IMR-90 (cell line): Measurements from ENCODE around the gene CFDP1. TPM values are rescaled to one million over a fixed set of nuclear protein-coding genes. Genes with fewer than 3 reads are reported as not detected.

ENCODE experiments used
- ATAC-seq: fragments of 200-7000 bp; cut with Tn5 transposase; 2 replicates; pipeline ENCODE4 v1.9.1; 2020; ENCODE audit warnings: low read depth, mild to moderate bottlenecking, moderate library complexity
- BruUV-seq: library from RNA; stranded (reverse); fragments of 400-500 nt; replicated peaks from 2 replicates; lab custom pipeline; 2021; lab: Mats Ljungman, UMichigan
- CTCF ChIA-PET: fragments of 300-600 bp; formaldehyde crosslinking; extraction: SDS; loops from one replicate; lab custom pipeline; 2021; ENCODE audit warnings: antibody characterized with exemption; lab: Yijun Ruan, JAX
- POLR2A ChIA-PET: fragments of 300-600 bp; sonication (Branson Sonifier 250); formaldehyde crosslinking; loops from one replicate; lab custom pipeline; 2022; ENCODE audit warnings: antibody characterized with exemption; ENCODE audit not compliant: unreplicated experiment; lab: Charles Lee
- DNase-seq: peaks from one replicate; pipeline ENCODE4 v3.0.0; 2013
- H2AFZ ChIP-seq: replicated peaks from 2 replicates; pipeline ENCODE3; 2013; ENCODE audit warnings: low read length, mild to moderate bottlenecking; ENCODE audit not compliant: poor library complexity
- H2AK5ac ChIP-seq: 2 replicates; pipeline ENCODE4 v1.6.1; 2013; ENCODE audit warnings: low read depth, low read length, inconsistent platforms
- H2AK9ac ChIP-seq: replicated peaks from 2 replicates; pipeline ENCODE3; 2013; ENCODE audit warnings: mild to moderate bottlenecking, low read depth, low read length, moderate library complexity; ENCODE audit not compliant: poor library complexity
- H2BK120ac ChIP-seq: 2 replicates; pipeline ENCODE4 v1.6.1; 2013; ENCODE audit warnings: low read depth, low read length, inconsistent platforms
- H2BK15ac ChIP-seq: 3 replicates; pipeline ENCODE4 v1.6.1; 2013; ENCODE audit warnings: low read depth, low read length, inconsistent platforms
- H2BK20ac ChIP-seq: 2 replicates; pipeline ENCODE4 v1.6.1; 2013; ENCODE audit warnings: low read depth, mild to moderate bottlenecking, inconsistent platforms, low read length, moderate library complexity
- H2BK5ac ChIP-seq: 2 replicates; pipeline ENCODE4 v1.6.1; 2013; ENCODE audit warnings: mild to moderate bottlenecking, low read depth, low read length, inconsistent platforms; ENCODE audit not compliant: poor library complexity, severe bottlenecking
- H3K14ac ChIP-seq: replicated peaks from 2 replicates; pipeline ENCODE4 v1.6.1; 2013; ENCODE audit warnings: low read depth, low read length, inconsistent platforms
- H3K18ac ChIP-seq: 2 replicates; pipeline ENCODE4 v1.6.1; 2013; ENCODE audit warnings: low read depth, low read length, control low read depth
- H3K23ac ChIP-seq: 2 replicates; pipeline ENCODE4 v1.6.1; 2013; ENCODE audit warnings: low read depth, low read length, inconsistent platforms
- H3K27ac ChIP-seq: 2 replicates; pipeline ENCODE4 v1.5.1; 2013; ENCODE audit warnings: mild to moderate bottlenecking, control low read depth, low read length; ENCODE audit not compliant: insufficient read depth
- H3K27me3 ChIP-seq: 2 replicates; pipeline ENCODE4 v1.6.1; 2013; ENCODE audit warnings: low read length; ENCODE audit not compliant: control insufficient read depth, insufficient read depth
- H3K36me3 ChIP-seq: 2 replicates; pipeline ENCODE4 v1.6.1; 2013; ENCODE audit warnings: low read length, mixed read lengths; ENCODE audit not compliant: control insufficient read depth, insufficient read depth
- H3K4ac ChIP-seq: 2 replicates; pipeline ENCODE4 v1.6.1; 2013; ENCODE audit warnings: low read depth, low read length, inconsistent platforms
- H3K4me1 ChIP-seq: 2 replicates; pipeline ENCODE4 v1.6.1; 2013; ENCODE audit warnings: low read length, mixed read lengths; ENCODE audit not compliant: control insufficient read depth, insufficient read depth
- H3K4me2 ChIP-seq: 2 replicates; pipeline ENCODE4 v1.6.1; 2013; ENCODE audit warnings: low read depth, mild to moderate bottlenecking, control low read depth, low read length, moderate library complexity
- H3K4me3 ChIP-seq: 2 replicates; pipeline ENCODE4 v1.5.1; 2013; ENCODE audit warnings: low read depth, mild to moderate bottlenecking, control low read depth, low read length, moderate library complexity; ENCODE audit not compliant: insufficient read depth
- H3K56ac ChIP-seq: 2 replicates; pipeline ENCODE4 v1.6.1; 2013; ENCODE audit warnings: low read length, inconsistent platforms; ENCODE audit not compliant: insufficient read depth; ENCODE audit errors: extremely low read depth
- H3K79me1 ChIP-seq, 2 experiments: 2 replicates each; pipeline ENCODE4 v1.6.1; 2013; ENCODE audit warnings: low read length in 2 of 2, inconsistent platforms in 1 of 2, low read depth in 1 of 2
- H3K9ac ChIP-seq: 2 replicates; pipeline ENCODE4 v1.6.1; 2013; ENCODE audit warnings: low read depth, low read length, control low read depth
- H3K9me1 ChIP-seq: 2 replicates; pipeline ENCODE4 v1.6.1; 2013; ENCODE audit warnings: low read length, inconsistent platforms; ENCODE audit not compliant: insufficient read depth
- H3K9me3 ChIP-seq: 2 replicates; pipeline ENCODE4 v1.6.1; 2013; ENCODE audit warnings: low read length; ENCODE audit not compliant: control insufficient read depth, insufficient read depth
- H4K20me1 ChIP-seq: 2 replicates; pipeline ENCODE4 v1.6.1; 2013; ENCODE audit warnings: low read length, inconsistent platforms; ENCODE audit not compliant: insufficient read depth
- H4K5ac ChIP-seq: 2 replicates; pipeline ENCODE4 v1.6.1; 2013; ENCODE audit warnings: mild to moderate bottlenecking, low read depth, low read length, control low read depth
- H4K8ac ChIP-seq, 2 experiments: 2 replicates each; pipeline ENCODE4 v1.6.1; 2013; ENCODE audit warnings: low read depth in 2 of 2, low read length in 2 of 2, control low read depth in 1 of 2, inconsistent platforms in 1 of 2
- H4K91ac ChIP-seq: 2 replicates; pipeline ENCODE4 v1.6.1; 2013; ENCODE audit warnings: low read depth, low read length, inconsistent platforms; ENCODE audit not compliant: insufficient read depth
- FOS ChIP-seq: fragments of 150-350 bp; IDR thresholded peaks from 2 replicates; pipeline ENCODE4 v1.6.1; 2016; ENCODE audit warnings: low read depth, low read length
- MXI1 ChIP-seq: IDR thresholded peaks from 2 replicates; pipeline ENCODE4 v1.6.1; 2012; ENCODE audit warnings: low read depth, mild to moderate bottlenecking, low read length, moderate library complexity, borderline replicate concordance
- WGBS, 2 experiments: methylation state at CpG; one replicate each; pipeline versions ENCODE4 v1.1.5 to v1.1.7; 2013; ENCODE audit warnings: missing lambda C conversion rate in 2 of 2; ENCODE audit not compliant: insufficient read length in 1 of 2; ENCODE audit errors: extremely low coverage in 2 of 2; 5-methylcytosine and 5-hydroxymethylcytosine counted together
- dilution Hi-C: fragments of 300-500 bp; cut with HindIII; formaldehyde crosslinking; loops from one replicate; pipeline ENCODE4 v1.14.3; 2018; ENCODE audit warnings: low sequenced_read_pairs; ENCODE audit not compliant: unreplicated experiment
- in situ Hi-C: fragments of 300-500 bp; cut with MboI; formaldehyde crosslinking; loops from 3 replicates; pipeline ENCODE4 v1.14.3; 2019; ENCODE audit warnings: low sequenced_read_pairs, inconsistent platforms, mixed read lengths
- intact Hi-C: fragments of 100-400 bp; cut with micrococcal nuclease; formaldehyde crosslinking; loops from 2 replicates; pipeline ENCODE4 v1.10.0; 2022
- polyA plus RNA-seq, 3 experiments: library from polyadenylated mRNA; depleted of rRNA; stranded (reverse); fragments of >200 nt; gene quantifications; 2 replicates each; pipeline ENCODE4 v1.2.3, GENCODE V29; 2012; ENCODE audit warnings: low replicate concordance in 1 of 3
- total RNA-seq: library from RNA; depleted of rRNA; stranded (reverse); fragments of >200 nt; gene quantifications from 2 replicates; pipeline ENCODE4 v1.2.3, GENCODE V29; 2012

The CFDP1 gene
- total and polyA plus RNA-seq, 2 of the 4 experiments (the other 2 are of a cell fraction): 15.6 to 38.7 TPM

GRCh38 chr16:75267631-75268264 is 165.6 kb downstream of the CFDP1 start:
- H4K8ac ChIP-seq: no peak overlapping the region
- ATAC-seq (0 out of 2 replicates have a peak, but pooled peaks have one; percentile 2), DNase-seq (peak; percentile 53)
- ChIA-PET POLR2A (interaction anchor here (0.6 kb wide), 1 partner anchor 23 kb away, joined by 5 read pairs; no protein-coding TSS in a partner anchor), CTCF (no interaction called here)
- H3K36me3 ChIP-seq: no peaks in the 10 kb centered on the region
- peak overlapping the region; percentile 72 for H2AK9ac ChIP-seq
- peaks cover 25% of the 10 kb centered on the region for H3K9me1 ChIP-seq
- H3K79me1 ChIP-seq: peaks cover 5 to 36% of the 10 kb centered on the region in 2 experiments; a peak in 3 of 4 replicates
- no peaks in the 10 kb centered on the region for H3K9me3 ChIP-seq
- TF ChIP-seq MXI1 (no peak), FOS (0 out of 2 replicates have a peak, but pooled peaks have one; percentile 33)
- no peaks in the 10 kb centered on the region for H3K27me3 ChIP-seq
- H2BK15ac ChIP-seq: no peak overlapping the region
- H3K14ac ChIP-seq: no peak overlapping the region
- H2AK5ac ChIP-seq: peak overlapping the region; percentile 35
- H4K20me1 ChIP-seq: peaks cover 23% of the 10 kb centered on the region
- H3K18ac ChIP-seq: no peak overlapping the region
- H4K91ac ChIP-seq: no peak overlapping the region
- no peak overlapping the region for H2BK5ac ChIP-seq
- no peak overlapping the region for H2AFZ ChIP-seq
- H3K23ac ChIP-seq: no peak overlapping the region
- H3K56ac ChIP-seq: no peak overlapping the region
- no peak overlapping the region for H4K5ac ChIP-seq
- H2BK120ac ChIP-seq: no peak overlapping the region
- intact Hi-C loops: no loop called here
- H3K4ac ChIP-seq: no peak overlapping the region
- peaks cover 31% of the 10 kb centered on the region for H3K4me1 ChIP-seq
- no TSS peak for BruUV-seq
- no peak overlapping the region for H3K9ac ChIP-seq
- WGBS, 2 experiments: 80% methylated on average over 1 of the region's 10 CpGs; no CpG with 5 or more reads in 1 of the 2 experiments
- no peak overlapping the region for H2BK20ac ChIP-seq
- H3K4me3 ChIP-seq: no peak overlapping the region
- H3K4me2 ChIP-seq: no peak overlapping the region
- dilution Hi-C loops: no loop called here
- in situ Hi-C loops: no loop called here
- H3K27ac ChIP-seq: no peak overlapping the region
